HepG2 (cell line): ENCODE data around the gene SMTNL1. TPM values are rescaled to one million over a fixed set of nuclear protein-coding genes. Genes with fewer than 3 reads are reported as not detected.

Source experiments
- CBX1 ChIP-seq: IDR thresholded peaks from one replicate; pipeline ENCODE4 v1.6.1; 2016; ENCODE audit warnings: antibody characterized with exemption, low read depth
- GATAD2A ChIP-seq: IDR thresholded peaks from 2 replicates; pipeline ENCODE4 v1.6.1; 2016
- HNRNPK ChIP-seq: fragments of 200-400 bp; formaldehyde crosslinking; IDR thresholded peaks from 2 replicates; pipeline ENCODE4 v1.6.1; 2018; ENCODE audit warnings: low read length, low read depth, moderate library complexity, mild to moderate bottlenecking; ENCODE audit not compliant: poor library complexity, severe bottlenecking
- KDM5A ChIP-seq: fragments of 200-600 bp; sonication (generic); IDR thresholded peaks from 2 replicates; pipeline ENCODE4 v1.7.0; 2018; ENCODE audit warnings: antibody characterized with exemption, mild to moderate bottlenecking, low read length, borderline replicate concordance
- KLF16 ChIP-seq, 2 experiments: sonication (generic) in 1 of 2; formaldehyde crosslinking in 1 of 2; IDR thresholded peaks; 2 replicates each; pipeline versions ENCODE4 v1.6.1 to v1.8.0; 2016 to 2023; ENCODE audit warnings: missing genetic modification reagents in 2 of 2, missing compliant biosample characterization in 1 of 2
- NAIF1 ChIP-seq: sonication (generic); formaldehyde crosslinking; IDR thresholded peaks from 2 replicates; pipeline ENCODE4 v1.5.0; 2020; ENCODE audit warnings: mild to moderate bottlenecking, missing genetic modification reagents, borderline replicate concordance
- NCOA1 ChIP-seq: sonication (generic); formaldehyde crosslinking; IDR thresholded peaks from 2 replicates; pipeline ENCODE4 v1.9.0; 2021; ENCODE audit warnings: missing genetic modification reagents
- NFYB ChIP-seq: sonication (generic); formaldehyde crosslinking; IDR thresholded peaks from 2 replicates; pipeline ENCODE4 v1.4.0; 2020; ENCODE audit warnings: missing genetic modification reagents
- PHB2 ChIP-seq: fragments of 450-650 bp; IDR thresholded peaks from 2 replicates; pipeline ENCODE4 v1.6.1; 2018; ENCODE audit not compliant: partially characterized antibody
- RXRA ChIP-seq: sonication (generic); formaldehyde crosslinking; IDR thresholded peaks from 2 replicates; pipeline ENCODE4 v1.5.1; 2020; ENCODE audit warnings: missing genetic modification reagents
- SPEN ChIP-seq: sonication (generic); formaldehyde crosslinking; IDR thresholded peaks from 2 replicates; pipeline ENCODE4 v1.5.1; 2020; ENCODE audit warnings: low read depth, mild to moderate bottlenecking, missing genetic modification reagents
- SRSF4 ChIP-seq: fragments of 200-400 bp; formaldehyde crosslinking; IDR thresholded peaks from one replicate; pipeline ENCODE4 v1.6.1; 2018; ENCODE audit warnings: mild to moderate bottlenecking, low read depth, low read length, moderate library complexity; ENCODE audit not compliant: poor library complexity, severe bottlenecking
- ZMYM2 ChIP-seq: sonication (generic); formaldehyde crosslinking; IDR thresholded peaks from 2 replicates; pipeline ENCODE4 v1.8.0; 2022; ENCODE audit warnings: mild to moderate bottlenecking, missing genetic modification reagents
- ZNF33B ChIP-seq: sonication (generic); formaldehyde crosslinking; IDR thresholded peaks from 2 replicates; pipeline ENCODE4 v1.5.1; 2020; ENCODE audit warnings: mild to moderate bottlenecking, missing genetic modification reagents
- ZNF430 ChIP-seq: sonication (generic); formaldehyde crosslinking; IDR thresholded peaks from 2 replicates; pipeline ENCODE4 v1.9.0; 2021; ENCODE audit warnings: mild to moderate bottlenecking, missing genetic modification reagents
- ZNF510 ChIP-seq: sonication (generic); formaldehyde crosslinking; IDR thresholded peaks from 2 replicates; pipeline ENCODE4 v1.4.0; 2020; ENCODE audit warnings: low read depth, mild to moderate bottlenecking, missing genetic modification reagents
- ZNF589 ChIP-seq: sonication (generic); formaldehyde crosslinking; conservative IDR thresholded peaks from 2 replicates; pipeline ENCODE4 v1.8.0; 2022; ENCODE audit warnings: mild to moderate bottlenecking, moderate library complexity, missing genetic modification reagents
- ZSCAN25 ChIP-seq: sonication (generic); formaldehyde crosslinking; IDR thresholded peaks from 2 replicates; pipeline ENCODE4 v1.8.0; 2022; ENCODE audit warnings: mild to moderate bottlenecking, missing genetic modification reagents
- polyA plus RNA-seq, 8 experiments: library from polyadenylated mRNA; depleted of rRNA in 3 of 8; stranded (reverse) in 7 of 8; unstranded in 1 of 8; fragments of >200 nt; fragmentation: Illumina TruSeq in 4 of 8; extraction: Trizol in 4 of 8; gene quantifications; 2 replicates each; pipeline versions ENCODE4 v1.2.1 to v1.2.3, GENCODE V29; 2011 to 2016; ENCODE audit warnings: low read depth in 4 of 8, missing spikeins in 1 of 8, mixed read lengths in 1 of 8; ENCODE audit not compliant: insufficient read depth in 1 of 8
- total RNA-seq, 5 experiments: library from RNA; depleted of rRNA; stranded (reverse); fragments of >200 nt; fragmentation: Illumina TruSeq; extraction: Trizol; gene quantifications; 2 replicates each; pipeline ENCODE4 v1.2.3, GENCODE V29; 2016; ENCODE audit warnings: low read depth in 1 of 5
- TF ChIP-seq, protein P1 (sequence below): sonication (generic); formaldehyde crosslinking; IDR thresholded peaks from 2 replicates; pipeline ENCODE4 v1.8.1; 2023; ENCODE audit warnings: mild to moderate bottlenecking, missing genetic modification reagents, borderline replicate concordance
- TF ChIP-seq, protein P2 (sequence below): sonication (generic); formaldehyde crosslinking; IDR thresholded peaks from 2 replicates; pipeline ENCODE4 v1.8.0; 2022; ENCODE audit warnings: missing genetic modification reagents, mild to moderate bottlenecking, moderate library complexity, borderline replicate concordance
- TF ChIP-seq, protein P3 (sequence below): sonication (generic); formaldehyde crosslinking; IDR thresholded peaks from 2 replicates; pipeline ENCODE4 v1.8.0; 2022; ENCODE audit warnings: mild to moderate bottlenecking, missing genetic modification reagents, borderline replicate concordance
- TF ChIP-seq, protein P4 (sequence below): sonication (generic); formaldehyde crosslinking; IDR thresholded peaks from 2 replicates; pipeline ENCODE4 v1.4.0; 2020; ENCODE audit warnings: mild to moderate bottlenecking, missing genetic modification reagents
- TF ChIP-seq, protein P5 (sequence below): sonication (generic); formaldehyde crosslinking; IDR thresholded peaks from 2 replicates; pipeline ENCODE4 v1.4.0; 2020; ENCODE audit warnings: missing genetic modification reagents

Gene SMTNL1
- total and polyA plus RNA-seq, 2 of the 13 experiments (the other 11 are each of a cell fraction or from before 2014, with no cell fraction given) = 0.04 TPM; not detected in 1

DNA sequence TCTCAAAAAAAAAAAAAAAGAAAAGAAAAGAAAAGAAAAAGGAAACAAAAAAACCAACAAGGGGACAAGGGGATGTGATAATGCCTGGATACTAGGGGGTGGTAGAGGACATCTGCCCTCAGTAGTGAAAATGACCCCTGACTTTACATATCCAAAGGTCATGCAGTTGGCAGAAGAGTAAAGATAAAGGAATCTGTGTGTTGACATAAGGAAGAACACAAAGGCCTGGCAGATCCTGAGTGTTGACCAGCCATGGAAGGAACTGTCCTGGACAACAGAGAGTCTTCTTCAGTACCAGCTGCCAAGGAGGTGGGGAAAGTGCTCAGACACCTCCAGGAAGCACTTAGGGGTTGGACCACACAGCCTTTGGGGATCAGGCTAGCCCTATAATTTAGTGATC is 34.5 kb upstream of the SMTNL1 start (continued):
- TF ChIP-seq RXRA (CRISPR knock-in tag) (no peak; the same call in 1 of the 2 replicates), NFYB (no peak), NAIF1 (no peak), KLF16 (CRISPR knock-in tag; IDR thresholded peaks at IDR 0.05) (no peak), KDM5A (no peak), SPEN (CRISPR knock-in tag) (peak; percentile 68; the same call in 1 of the 2 replicates), PHB2 (no peak), ZNF589 (no peak), SRSF4 (no peak), NCOA1 (CRISPR knock-in tag) (no peak), GATAD2A (CRISPR knock-in tag) (peak; percentile 94), ZNF430 (CRISPR knock-in tag) (no peak), CBX1 (no peak), ZSCAN25 (CRISPR knock-in tag) (no peak), HNRNPK (no peak), ZMYM2 (CRISPR knock-in tag) (no peak), ZNF510 (no peak), ZNF33B (CRISPR knock-in tag) (no peak)
- TF ChIP-seq, protein P1, sequence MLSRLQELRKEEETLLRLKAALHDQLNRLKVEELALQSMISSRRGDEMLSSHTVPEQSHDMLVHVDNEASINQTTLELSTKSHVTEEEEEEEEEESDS (CRISPR knock-in tag) = no peak
- TF ChIP-seq, protein P2, sequence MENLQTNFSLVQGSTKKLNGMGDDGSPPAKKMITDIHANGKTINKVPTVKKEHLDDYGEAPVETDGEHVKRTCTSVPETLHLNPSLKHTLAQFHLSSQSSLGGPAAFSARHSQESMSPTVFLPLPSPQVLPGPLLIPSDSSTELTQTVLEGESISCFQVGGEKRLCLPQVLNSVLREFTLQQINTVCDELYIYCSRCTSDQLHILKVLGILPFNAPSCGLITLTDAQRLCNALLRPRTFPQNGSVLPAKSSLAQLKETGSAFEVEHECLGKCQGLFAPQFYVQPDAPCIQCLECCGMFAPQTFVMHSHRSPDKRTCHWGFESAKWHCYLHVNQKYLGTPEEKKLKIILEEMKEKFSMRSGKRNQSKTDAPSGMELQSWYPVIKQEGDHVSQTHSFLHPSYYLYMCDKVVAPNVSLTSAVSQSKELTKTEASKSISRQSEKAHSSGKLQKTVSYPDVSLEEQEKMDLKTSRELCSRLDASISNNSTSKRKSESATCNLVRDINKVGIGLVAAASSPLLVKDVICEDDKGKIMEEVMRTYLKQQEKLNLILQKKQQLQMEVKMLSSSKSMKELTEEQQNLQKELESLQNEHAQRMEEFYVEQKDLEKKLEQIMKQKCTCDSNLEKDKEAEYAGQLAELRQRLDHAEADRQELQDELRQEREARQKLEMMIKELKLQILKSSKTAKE (CRISPR knock-in tag) = no peak
- TF ChIP-seq, protein P3, sequence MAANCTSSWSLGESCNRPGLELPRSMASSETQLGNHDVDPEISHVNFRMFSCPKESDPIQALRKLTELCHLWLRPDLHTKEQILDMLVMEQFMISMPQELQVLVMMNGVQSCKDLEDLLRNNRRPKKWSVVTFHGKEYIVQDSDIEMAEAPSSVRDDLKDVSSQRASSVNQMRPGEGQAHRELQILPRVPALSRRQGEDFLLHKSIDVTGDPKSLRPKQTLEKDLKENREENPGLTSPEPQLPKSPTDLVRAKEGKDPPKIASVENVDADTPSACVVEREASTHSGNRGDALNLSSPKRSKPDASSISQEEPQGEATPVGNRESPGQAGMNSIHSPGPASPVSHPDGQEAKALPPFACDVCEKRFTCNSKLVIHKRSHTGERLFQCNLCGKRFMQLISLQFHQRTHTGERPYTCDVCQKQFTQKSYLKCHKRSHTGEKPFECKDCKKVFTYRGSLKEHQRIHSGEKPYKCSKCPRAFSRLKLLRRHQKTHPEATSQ = no peak
- TF ChIP-seq, protein P4, sequence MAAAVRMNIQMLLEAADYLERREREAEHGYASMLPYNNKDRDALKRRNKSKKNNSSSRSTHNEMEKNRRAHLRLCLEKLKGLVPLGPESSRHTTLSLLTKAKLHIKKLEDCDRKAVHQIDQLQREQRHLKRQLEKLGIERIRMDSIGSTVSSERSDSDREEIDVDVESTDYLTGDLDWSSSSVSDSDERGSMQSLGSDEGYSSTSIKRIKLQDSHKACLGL = no peak
- TF ChIP-seq, protein P5, sequence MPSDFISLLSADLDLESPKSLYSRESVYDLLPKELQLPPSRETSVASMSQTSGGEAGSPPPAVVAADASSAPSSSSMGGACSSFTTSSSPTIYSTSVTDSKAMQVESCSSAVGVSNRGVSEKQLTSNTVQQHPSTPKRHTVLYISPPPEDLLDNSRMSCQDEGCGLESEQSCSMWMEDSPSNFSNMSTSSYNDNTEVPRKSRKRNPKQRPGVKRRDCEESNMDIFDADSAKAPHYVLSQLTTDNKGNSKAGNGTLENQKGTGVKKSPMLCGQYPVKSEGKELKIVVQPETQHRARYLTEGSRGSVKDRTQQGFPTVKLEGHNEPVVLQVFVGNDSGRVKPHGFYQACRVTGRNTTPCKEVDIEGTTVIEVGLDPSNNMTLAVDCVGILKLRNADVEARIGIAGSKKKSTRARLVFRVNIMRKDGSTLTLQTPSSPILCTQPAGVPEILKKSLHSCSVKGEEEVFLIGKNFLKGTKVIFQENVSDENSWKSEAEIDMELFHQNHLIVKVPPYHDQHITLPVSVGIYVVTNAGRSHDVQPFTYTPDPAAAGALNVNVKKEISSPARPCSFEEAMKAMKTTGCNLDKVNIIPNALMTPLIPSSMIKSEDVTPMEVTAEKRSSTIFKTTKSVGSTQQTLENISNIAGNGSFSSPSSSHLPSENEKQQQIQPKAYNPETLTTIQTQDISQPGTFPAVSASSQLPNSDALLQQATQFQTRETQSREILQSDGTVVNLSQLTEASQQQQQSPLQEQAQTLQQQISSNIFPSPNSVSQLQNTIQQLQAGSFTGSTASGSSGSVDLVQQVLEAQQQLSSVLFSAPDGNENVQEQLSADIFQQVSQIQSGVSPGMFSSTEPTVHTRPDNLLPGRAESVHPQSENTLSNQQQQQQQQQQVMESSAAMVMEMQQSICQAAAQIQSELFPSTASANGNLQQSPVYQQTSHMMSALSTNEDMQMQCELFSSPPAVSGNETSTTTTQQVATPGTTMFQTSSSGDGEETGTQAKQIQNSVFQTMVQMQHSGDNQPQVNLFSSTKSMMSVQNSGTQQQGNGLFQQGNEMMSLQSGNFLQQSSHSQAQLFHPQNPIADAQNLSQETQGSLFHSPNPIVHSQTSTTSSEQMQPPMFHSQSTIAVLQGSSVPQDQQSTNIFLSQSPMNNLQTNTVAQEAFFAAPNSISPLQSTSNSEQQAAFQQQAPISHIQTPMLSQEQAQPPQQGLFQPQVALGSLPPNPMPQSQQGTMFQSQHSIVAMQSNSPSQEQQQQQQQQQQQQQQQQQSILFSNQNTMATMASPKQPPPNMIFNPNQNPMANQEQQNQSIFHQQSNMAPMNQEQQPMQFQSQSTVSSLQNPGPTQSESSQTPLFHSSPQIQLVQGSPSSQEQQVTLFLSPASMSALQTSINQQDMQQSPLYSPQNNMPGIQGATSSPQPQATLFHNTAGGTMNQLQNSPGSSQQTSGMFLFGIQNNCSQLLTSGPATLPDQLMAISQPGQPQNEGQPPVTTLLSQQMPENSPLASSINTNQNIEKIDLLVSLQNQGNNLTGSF = no peak
